ENCODE measurements around the gene HNRNPUL2. TPM values are rescaled to one million over a fixed set of nuclear protein-coding genes. Genes with fewer than 3 reads are reported as not detected.
A peak's percentile ranks its signal among the peaks of the same experiment; 100 is the strongest.

Gene HNRNPUL2
- total RNA-seq, 6 experiments from 2014 or later = 34.5 to 44.6 (median 41.6) TPM

DNA sequence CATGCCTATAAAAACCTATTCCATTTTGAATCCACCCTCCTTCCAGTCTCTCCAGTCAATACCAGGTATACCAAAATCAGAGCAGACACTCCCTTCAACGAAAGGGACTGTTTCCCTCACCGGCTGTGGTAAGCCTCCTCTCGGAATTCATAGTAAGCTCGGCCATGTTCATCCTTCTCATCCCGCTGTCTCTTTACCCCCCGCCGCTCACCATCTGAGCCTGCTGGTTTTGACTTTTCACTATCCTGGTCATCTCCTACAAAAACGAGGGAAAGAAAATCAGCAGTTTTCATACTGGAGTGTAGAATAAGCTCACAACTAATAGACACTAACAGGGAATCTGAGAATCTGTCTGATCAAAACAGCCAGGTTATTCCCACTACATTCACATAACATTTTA lies 3.1 kb downstream of the HNRNPUL2 start:
- TF ChIP-seq, protein P1, sequence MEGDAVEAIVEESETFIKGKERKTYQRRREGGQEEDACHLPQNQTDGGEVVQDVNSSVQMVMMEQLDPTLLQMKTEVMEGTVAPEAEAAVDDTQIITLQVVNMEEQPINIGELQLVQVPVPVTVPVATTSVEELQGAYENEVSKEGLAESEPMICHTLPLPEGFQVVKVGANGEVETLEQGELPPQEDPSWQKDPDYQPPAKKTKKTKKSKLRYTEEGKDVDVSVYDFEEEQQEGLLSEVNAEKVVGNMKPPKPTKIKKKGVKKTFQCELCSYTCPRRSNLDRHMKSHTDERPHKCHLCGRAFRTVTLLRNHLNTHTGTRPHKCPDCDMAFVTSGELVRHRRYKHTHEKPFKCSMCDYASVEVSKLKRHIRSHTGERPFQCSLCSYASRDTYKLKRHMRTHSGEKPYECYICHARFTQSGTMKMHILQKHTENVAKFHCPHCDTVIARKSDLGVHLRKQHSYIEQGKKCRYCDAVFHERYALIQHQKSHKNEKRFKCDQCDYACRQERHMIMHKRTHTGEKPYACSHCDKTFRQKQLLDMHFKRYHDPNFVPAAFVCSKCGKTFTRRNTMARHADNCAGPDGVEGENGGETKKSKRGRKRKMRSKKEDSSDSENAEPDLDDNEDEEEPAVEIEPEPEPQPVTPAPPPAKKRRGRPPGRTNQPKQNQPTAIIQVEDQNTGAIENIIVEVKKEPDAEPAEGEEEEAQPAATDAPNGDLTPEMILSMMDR (IDR thresholded peaks at IDR 0.05) = no peak
- Mint-ChIP-seq H3K36me3 (ENCODE audit: low read depth) (peaks cover 70% of the 10 kb centered on the region), H3K9me3 (no peaks in the 10 kb centered on the region), H3K4me3 (peak overlapping the region; percentile 96), H3K4me1 (ENCODE audit: low read depth) (peaks cover 41% of the 10 kb centered on the region), H3K27ac (peak overlapping the region; percentile 6; the same call in 1 of the 2 replicates), H3K27me3 (ENCODE audit: insufficient read depth) (peaks cover 3% of the 10 kb centered on the region; the same call in 1 of the 2 replicates)
- no peak for DNase-seq

DNA sequence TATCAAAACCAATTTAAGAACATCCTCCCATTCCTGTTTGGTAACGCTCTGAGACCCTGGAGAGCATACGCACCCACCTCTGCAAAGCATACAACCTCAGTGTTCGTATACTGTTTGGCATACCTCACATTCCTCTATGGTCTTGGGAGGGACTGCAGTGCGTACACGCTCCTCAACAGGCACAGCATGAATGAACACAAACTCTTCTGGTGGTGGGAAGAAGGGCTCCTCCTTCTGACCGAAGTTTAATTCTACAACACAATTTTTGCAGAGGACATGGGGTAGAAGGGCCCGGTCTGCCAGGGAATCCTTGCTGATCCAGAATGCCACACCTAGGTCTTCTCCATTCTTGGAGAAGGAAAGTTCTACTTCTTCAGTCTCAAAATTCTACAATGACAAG lies 5.3 kb downstream of the HNRNPUL2 start:
- DNase-seq = no peak
- H3K4me1 Mint-ChIP-seq (ENCODE audit: low read depth) = peaks cover 41% of the 10 kb centered on the region

DNA sequence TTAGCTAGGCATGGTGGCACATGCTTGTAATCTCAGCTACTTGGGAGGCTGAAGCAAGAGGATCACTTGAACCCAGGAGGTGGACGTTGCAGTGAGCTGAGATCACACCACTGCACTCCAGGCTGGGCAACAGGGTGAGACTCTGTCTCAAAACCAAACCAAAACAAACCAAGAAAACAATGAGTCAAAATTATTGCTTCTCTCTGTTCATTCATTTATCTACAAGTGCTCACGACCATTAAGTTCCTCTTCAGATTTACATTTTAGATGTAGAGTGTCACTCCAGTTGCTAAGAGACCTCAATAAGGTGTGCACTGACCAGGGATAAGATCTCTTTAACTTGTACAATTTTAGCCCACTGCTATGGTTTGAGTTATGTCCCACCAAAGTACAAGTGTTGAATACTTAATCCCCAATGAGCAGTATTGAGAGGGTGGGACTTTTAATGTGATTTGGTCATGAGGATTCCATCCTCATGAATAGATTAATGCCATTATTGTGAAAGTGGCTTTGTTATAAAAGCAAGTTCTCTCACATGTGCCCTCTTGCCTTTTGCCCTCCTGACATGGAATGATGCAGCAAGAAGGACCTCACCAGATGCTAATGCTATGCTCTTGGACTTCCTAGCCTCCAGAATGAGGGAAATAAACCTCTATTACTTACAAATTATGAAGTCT lies 7.8 kb downstream of the HNRNPUL2 start:
- DNase-seq = no peak
- H3K4me1 Mint-ChIP-seq (ENCODE audit: low read depth) = peaks cover 30% of the 10 kb centered on the region
- H3K27me3 Mint-ChIP-seq (ENCODE audit: insufficient read depth) = no peaks in the 10 kb centered on the region; the same call in none of the 2 replicates
- no peaks in the 10 kb centered on the region for H3K9me3 Mint-ChIP-seq
- TF ChIP-seq, protein P1 (IDR thresholded peaks at IDR 0.05) = no peak
- peaks cover 73% of the 10 kb centered on the region for H3K36me3 Mint-ChIP-seq (ENCODE audit: low read depth)
- peak overlapping the region; percentile 58 for H3K27ac Mint-ChIP-seq
- H3K4me3 Mint-ChIP-seq = no peak overlapping the region

More for the DNA sequence above, 5.3 kb downstream of the HNRNPUL2 start:
- H3K4me3 Mint-ChIP-seq = no peak overlapping the region
- H3K27me3 Mint-ChIP-seq (ENCODE audit: insufficient read depth) = no peaks in the 10 kb centered on the region; the same call in 1 of the 2 replicates
- TF ChIP-seq, protein P1 (IDR thresholded peaks at IDR 0.05) = peak; percentile 32; the same call in 1 of the 2 replicates
- peak overlapping the region; percentile 18; the same call in 1 of the 2 replicates for H3K27ac Mint-ChIP-seq
- no peaks in the 10 kb centered on the region for H3K9me3 Mint-ChIP-seq
- peaks cover 73% of the 10 kb centered on the region for H3K36me3 Mint-ChIP-seq (ENCODE audit: low read depth)

DNA sequence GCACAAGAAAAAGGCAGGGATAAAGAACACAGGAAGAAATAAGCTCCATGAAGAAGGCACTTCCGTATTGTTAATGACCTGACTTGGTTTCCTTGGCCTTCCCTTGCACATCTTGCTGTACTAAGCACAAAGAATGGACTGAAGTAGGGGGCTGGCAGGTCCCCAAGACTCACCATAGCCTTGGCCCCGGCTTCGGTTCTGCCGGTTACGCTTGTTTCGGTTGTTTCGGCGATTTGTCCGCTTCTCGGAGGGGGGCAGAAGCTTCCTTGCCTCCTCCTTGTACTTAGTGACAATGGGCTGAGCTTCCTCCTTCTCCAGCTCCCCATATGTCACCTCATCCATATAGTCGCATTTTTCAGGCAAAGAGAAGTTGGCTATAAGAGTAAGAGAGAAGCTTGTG lies 10.4 kb downstream of the HNRNPUL2 start:
- DNase-seq = no peak
- Mint-ChIP-seq H3K27ac (no peak overlapping the region), H3K27me3 (ENCODE audit: insufficient read depth) (no peaks in the 10 kb centered on the region; the same call in 1 of the 2 replicates), H3K4me1 (ENCODE audit: low read depth) (peaks cover 18% of the 10 kb centered on the region), H3K4me3 (no peak overlapping the region), H3K9me3 (no peaks in the 10 kb centered on the region), H3K36me3 (ENCODE audit: low read depth) (peaks cover 58% of the 10 kb centered on the region)
- TF ChIP-seq, protein P1 (IDR thresholded peaks at IDR 0.05) = no peak

DNA sequence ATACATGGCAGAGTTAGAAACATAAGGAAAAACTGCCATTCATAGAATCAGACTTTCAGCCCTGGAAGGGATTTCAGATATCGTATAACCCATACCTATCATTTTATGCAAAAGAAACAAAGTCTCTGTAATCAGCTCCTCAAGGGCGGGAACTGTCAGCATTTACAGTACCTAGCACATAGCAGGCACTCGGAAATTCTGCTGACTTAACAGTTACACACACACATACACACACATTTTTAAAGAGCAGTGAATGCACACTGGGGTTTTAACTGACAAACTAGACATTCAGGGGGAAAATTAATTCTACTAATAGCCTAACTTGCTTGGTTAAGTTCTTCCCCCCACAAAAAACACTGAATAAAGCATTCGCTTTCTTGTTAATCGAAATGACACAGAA lies 11.1 kb downstream of the HNRNPUL2 start:
- peaks cover 52% of the 10 kb centered on the region for H3K36me3 Mint-ChIP-seq (ENCODE audit: low read depth)
- no peak overlapping the region for H3K27ac Mint-ChIP-seq
- TF ChIP-seq, protein P1 (IDR thresholded peaks at IDR 0.05) = no peak
- no peaks in the 10 kb centered on the region; the same call in 1 of the 2 replicates for H3K27me3 Mint-ChIP-seq (ENCODE audit: insufficient read depth)
- no peaks in the 10 kb centered on the region for H3K9me3 Mint-ChIP-seq
- no peak for DNase-seq
- no peak overlapping the region for H3K4me3 Mint-ChIP-seq
- H3K4me1 Mint-ChIP-seq (ENCODE audit: low read depth) = peaks cover 18% of the 10 kb centered on the region

Data from HFFc6 (cell line).